Posterior cingulate gyrus (tissue), 11 donors: ENCODE results near the gene CTTNBP2.

ENCODE experiments used
- DNase-seq, 10 donors: peaks; one replicate each; pipeline versions ENCODE4 v3.0.0 to v3.0.0-alpha.2; 2020 to 2021; ENCODE audit warnings: mixed read lengths in 3 of 10
- intact Hi-C: fragments of 100-400 bp; cut with DNase I; formaldehyde crosslinking; loops from one replicate; pipeline ENCODE4 v1.15.1; 2023

The CTTNBP2 gene

DNA sequence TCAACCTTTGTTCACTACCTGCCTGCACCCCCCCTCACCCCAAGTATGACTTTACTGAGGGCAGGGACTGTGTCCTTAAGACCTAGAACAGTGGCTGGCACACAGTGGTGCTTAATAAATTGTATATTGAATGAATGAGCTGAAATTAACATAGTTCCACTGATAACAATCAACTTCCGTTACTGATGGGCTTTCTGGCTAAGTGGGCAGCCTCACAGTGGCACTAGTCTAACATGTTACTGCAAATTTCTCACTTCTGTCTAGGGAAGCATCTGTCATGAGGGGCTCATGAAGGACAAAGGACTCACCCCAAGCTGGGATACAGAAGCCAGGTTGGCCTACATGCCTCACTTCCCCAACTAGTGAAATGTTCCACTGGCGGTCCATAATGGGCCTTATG, 79.3 kb downstream of the CTTNBP2 start:
- intact Hi-C loops: no loop called here
- DNase-seq: no peak

DNA sequence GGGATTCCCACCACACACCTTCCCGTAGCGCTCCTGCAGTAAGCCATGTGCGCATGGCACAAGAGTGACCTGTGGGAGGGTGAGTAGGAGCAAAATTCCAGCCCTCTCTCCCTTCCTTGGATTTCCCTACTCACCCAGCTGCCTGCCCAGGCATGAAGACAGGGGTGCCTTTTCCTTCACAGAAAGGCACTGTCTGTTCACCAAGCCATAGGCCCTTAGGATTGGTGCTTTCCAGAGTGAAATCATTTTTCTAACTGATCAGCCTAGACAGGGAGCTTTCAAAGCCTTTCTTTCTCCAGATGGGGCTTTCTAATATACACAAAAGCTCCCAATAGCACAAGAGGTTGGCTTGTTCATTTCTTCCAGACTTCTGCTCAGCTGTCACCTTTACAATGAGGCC, 79.7 kb downstream of the CTTNBP2 start:
- DNase-seq: no peak
- intact Hi-C loops: no loop called here

DNA sequence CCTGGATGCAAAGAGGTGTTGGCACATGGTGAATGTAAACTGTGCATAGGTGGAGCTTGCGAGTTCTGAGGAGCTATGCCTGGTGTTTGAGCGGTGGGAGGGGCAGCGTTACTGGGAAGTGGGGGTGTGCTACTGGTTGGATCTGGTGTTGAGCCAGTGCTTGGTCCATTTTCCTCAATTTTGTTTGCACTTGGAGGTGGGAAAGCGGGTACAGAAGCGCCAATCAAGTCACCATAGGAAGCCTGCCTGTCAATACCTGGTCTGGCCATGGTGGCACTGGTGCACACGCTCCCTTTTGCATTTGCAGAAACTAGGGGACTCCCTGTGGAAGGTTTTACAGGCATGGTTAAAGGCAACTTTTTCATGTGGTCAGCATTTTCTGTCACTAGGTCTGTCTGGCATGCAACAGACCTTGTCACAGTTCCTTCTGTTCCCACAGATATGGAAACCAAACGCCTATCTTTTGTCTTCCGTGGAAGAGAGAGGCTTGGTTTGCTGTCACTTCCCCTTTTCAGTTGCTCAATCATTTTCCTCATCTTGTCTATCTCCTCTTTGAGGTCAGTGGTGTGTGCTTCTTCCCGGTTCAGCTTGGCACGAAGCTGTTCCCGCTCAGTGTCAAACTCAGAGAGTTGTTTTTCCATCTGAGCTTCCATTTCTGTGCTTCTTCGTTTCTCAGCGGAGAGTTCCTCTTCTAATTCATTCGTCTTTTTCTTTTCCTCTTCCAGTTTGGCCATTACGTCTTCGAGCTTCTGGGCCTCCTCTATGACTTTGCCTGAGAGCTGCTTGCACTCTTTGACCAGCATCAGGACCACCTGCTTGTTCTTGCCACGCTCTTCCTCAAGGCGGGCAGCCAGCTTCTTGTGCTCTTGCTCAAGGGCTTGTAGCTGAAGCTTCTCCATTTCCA, 81.1 kb downstream of the CTTNBP2 start:
- intact Hi-C loops: no loop called here
- peak in 1 of 10 donors; percentile 69 for DNase-seq

DNA sequence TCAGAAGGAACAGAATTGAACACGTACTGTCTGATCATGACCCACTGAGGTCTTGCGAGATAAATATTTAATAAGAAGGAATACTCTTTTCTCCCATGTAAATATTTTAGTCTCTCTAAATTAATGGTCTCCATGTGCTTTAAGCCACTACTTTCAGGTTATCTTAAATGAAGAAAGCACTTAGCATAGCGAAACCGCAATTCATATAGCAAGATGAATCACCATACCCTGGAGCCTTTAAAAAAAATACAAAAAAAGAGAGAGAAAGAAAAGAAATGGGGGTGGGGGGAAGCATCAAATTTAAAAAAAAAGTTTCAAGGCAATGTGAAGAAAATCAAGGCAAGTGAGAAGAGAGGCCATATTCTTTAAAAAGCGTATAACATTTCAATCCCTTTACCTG, 82.5 kb downstream of the CTTNBP2 start:
- no peak for DNase-seq
- intact Hi-C loops: no loop called here

DNA sequence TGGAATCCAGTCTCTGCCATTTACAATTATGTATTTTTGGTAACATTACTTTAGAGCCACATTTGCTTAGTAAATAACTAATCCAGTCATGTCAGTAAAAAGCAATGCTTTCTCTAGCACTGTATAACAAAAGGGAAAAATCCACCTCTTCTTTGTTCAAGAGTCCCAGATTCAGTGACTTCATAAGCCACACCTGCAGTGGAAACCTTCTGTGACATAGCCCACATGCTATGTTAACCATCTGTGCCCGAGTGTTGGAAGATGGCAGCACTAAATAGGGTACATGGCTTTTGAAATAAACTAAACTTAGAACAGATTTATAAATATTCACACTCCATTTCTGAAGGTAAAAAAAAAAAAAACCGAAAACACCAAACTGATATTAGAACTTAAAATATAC, 83.0 kb downstream of the CTTNBP2 start:
- intact Hi-C loops: no loop called here
- no peak for DNase-seq

DNA sequence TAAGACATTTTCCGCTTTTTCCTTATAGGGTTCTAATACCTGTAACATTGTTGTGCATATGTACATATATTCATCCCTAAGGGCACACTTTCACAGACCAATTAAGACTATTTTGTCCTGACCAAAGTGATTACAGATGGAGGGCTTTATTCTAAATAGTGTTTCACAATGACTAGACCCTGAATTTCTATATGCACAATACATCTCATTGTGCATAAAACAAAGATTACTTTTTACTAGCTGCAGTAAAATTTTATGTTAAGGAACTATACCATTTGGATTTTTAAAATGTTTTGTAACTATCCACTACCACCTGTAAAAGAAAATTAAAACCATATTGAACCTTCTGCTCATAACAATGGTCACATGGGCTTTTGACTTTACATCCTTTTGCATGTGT, 87.8 kb downstream of the CTTNBP2 start:
- no peak for DNase-seq
- intact Hi-C loops: no loop called here

DNA sequence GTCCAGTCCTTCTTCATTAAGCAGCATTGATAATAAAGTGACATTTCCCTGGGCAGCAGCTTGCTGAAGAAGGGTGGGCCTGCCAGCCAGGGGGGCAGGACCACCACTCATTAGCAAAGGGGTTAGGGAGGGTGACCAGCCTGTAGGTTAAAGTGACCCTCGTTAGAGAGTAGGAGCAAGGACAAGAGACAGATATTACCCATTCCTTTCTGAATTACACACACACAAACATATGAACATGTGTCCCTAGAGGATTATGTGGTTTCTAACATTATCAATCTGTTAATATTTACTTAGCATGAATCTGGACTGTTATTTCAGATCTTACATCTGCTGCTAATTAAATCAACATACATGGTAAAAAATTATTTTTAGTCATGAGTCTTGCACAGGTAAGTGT, 88.9 kb downstream of the CTTNBP2 start:
- no peak for DNase-seq
- intact Hi-C loops: no loop called here

DNA sequence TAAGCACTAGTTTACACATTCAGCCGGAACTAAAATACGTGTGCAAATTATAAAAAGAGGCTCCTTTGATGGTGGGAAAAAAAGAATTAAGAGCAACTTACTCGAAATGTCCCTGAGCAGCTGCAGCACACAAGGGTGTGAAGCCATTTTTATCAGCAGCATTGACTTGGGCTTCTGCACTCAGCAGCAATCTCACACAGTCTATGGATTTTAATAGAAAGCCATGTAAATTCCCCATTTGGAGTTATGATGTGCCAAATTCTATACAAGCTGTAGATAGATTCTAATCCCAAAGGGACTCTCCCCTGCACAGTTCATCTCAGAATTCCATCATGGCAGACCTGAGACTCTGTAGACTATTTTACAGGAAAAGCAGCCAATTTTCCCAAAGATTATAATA, 90.5 kb downstream of the CTTNBP2 start:
- intact Hi-C loops: no loop called here
- DNase-seq: no peak

DNA sequence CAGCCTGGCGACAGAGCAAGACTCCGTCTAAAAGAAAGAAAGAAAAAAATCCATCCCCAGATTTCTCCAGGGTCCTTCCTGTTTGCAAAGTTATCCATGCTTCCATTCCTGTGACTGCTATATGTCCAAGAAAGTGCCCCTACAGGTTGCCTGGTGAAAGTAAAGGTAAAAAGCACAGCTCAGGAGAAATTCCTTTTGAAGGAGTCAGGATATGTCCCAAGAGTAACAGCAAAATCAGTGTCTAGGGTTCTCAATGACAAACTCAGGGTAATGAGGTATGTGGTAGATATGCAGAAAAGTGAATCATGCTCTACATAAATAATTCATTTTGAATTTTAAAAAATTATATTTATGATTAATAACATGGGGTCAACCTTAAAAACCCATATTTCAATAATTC, 91.5 kb downstream of the CTTNBP2 start:
- intact Hi-C loops: no loop called here
- no peak for DNase-seq

DNA sequence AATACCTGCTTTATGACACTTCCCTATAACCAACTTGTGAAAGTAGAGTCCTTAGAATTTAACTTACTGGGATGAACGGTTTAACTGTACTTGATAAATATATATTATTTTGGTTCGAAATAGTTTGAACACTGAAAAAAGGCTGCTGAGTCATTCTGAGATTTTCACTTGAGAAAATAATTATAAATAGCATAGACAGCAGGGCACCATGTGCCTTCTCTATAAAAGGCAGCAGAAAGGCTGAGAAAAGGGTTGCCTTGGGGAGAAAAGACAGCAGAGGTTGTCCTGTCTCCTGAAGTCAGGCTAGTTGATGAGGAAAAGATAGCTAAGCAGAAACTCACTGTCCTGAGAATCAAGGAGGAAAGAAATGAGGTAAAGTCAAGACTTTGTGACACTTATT, 92.4 kb downstream of the CTTNBP2 start:
- intact Hi-C loops: no loop called here
- DNase-seq: no peak

DNA sequence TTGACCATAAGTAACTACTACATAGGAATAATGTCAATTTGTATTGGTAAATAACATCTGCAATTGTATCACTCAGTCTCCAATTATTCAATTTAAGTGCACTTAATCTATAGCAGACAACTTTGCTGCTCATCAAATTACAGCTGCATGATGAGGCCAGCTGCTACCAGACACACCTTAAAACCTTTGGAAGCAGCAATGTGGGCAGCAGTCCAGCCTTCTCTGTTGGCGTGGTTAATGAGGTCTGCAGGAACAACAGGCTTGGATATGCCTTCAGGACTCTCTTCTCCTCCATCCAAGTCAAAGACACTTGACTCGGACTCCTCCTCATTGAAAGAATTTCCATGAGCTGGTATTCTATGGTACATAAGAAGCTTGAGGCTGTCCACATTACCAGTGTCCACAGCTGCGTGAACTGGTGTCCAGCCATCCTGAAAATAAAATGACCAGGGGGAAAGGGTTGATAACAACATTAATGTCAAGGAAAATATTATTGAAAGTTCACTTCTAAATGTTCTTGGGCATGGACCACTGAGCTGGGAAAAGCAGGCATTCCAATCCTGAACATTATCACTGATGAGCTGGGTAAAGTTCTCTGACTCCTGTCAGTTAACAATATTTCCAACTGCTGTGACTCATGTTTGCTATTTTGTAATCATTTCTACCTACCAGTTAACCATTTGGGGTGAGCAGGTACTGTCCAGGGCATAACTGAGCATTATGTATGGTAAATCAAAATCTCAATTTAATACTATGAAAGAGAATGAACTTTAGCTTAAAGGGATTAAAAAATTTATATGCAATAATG, 95.7 kb downstream of the CTTNBP2 start:
- no peak for DNase-seq
- intact Hi-C loops: no loop called here

DNA sequence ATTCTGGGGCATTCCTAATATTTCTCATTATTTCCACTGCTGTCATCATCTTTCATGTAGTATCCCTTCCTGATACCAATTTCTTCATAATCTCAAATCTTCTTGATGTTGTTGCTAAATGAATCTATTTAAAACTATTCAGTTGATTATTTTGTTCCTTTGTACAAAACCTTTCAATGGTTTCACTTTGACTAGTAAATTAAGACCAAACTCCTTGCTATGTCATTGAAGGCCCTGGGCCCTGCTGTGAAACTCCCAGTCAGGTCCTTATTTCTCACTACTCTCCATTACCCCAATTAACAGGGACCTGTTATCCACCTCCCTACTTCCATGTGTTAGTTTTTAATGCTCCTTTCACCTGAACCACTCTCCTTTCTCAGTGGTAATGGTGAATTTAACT, 97.0 kb downstream of the CTTNBP2 start:
- intact Hi-C loops: no loop called here

DNA sequence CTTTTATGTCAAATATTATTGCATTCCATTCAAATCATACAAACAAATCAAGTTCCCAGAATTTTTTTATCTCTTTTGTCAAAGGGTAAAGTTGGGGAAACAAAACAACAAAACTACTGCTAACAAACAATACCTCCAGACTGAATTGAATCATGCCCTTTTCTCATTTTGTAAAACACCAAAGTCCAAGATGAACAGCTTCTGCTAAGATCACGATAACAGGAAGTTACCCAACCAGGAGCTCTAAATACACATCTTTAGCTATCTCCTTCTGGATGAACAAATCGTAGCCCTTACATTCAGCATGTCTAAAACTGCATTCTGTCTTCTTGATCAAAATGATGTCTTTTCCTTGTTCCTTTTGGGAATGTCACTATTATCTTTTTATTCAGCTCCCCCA, 97.4 kb downstream of the CTTNBP2 start:
- no peak for DNase-seq
- intact Hi-C loops: no loop called here

More for the DNA sequence above, 97.0 kb downstream of the CTTNBP2 start:
- no peak for DNase-seq

DNA sequence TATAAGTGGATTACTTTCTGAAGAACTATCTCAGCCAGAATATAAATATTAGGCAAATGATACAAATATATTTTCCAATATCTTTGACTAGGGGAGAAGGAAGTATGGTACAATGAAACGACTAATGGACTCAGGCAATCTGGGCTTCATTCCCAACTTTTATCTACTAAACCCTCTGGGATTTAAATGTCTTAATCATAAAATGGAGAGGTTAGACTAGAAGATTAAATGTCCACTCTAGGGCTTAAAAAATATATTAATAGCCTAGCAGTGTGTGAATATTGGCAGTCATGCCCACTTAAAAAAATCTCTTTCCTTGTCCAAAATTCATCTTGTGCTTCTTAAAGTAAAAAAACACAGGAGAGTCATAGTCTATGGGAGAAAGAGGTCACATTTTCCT, 98.3 kb downstream of the CTTNBP2 start:
- no peak for DNase-seq
- intact Hi-C loops: no loop called here

DNA sequence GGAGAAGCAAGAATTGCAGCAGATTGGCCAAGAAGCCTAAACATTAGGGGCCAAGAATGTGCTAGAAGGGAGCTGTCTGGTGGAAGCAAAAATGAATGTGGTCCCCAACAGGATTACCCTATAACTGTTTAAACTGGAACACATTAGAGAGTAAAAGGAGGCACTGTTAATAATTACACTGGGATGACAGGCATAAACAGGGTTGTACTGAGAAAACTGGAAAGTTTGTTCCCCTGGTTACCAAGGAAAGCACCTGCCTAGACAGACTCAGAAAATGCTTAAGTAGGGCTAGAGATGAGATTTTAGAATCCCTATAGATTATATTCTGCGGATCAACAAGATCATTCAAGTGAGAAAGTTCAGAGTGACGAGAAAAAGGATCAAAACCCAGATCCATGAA, 100.8 kb downstream of the CTTNBP2 start:
- DNase-seq: no peak
- intact Hi-C loops: no loop called here

DNA sequence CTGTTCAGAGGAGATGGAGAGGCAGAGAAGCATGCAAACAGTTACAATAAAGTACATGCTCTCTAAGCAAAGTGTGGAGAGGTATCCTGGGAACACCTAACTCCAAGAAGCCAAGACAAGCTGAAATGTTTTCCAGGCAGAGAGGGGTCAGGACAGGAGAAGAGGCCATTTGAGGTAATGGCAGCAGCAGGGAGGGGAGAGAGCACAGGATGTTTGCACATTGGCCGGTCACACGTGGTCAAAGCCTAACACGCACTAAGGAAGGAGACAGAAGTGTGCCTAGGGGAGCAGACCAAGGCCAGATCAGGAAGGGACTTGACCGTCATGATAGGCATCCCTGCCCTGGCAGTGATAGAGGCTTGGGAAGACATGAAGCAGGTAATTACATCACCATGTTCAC, 101.5 kb downstream of the CTTNBP2 start:
- intact Hi-C loops: no loop called here
- DNase-seq: peak in 1 of 10 donors; percentile 72

DNA sequence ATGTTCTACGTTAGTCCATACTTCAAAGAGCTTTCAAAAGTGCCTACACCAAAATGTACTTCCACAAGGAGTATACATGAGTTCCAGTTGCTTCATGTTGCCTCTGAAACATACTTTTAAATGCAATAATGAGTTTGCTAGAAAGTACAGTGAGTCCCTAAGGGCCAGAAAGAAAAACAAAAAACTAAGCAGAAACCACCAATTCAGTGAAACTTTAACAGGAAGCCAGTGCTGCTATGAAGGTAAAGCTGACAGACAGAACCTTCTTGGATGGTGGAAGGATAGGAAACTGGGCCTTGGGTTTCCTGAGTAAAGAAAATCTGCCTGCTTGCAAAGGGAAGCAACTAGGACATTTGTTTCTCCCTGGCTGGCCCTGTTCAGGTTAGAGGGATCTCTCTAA, 104.2 kb downstream of the CTTNBP2 start:
- intact Hi-C loops: no loop called here
- DNase-seq: no peak

DNA sequence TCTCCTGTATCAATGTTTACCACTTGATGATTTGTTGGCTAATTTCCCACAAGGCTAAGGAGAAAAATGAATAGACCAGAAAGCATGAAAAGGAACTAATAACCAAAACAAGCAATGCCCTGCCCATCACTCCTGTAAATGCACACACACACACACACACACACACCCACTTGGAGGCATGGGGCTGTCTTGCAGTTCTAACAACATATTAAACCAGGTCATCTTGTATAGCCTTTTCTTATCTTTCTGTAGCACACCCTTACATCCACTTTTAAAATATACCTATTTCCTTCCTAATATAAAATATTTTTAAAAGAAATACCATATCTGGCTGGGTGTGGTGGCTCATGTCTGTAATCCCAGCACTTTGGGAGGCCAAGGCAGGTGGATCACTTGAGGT, 105.3 kb downstream of the CTTNBP2 start:
- DNase-seq: no peak
- intact Hi-C loops: no loop called here

DNA sequence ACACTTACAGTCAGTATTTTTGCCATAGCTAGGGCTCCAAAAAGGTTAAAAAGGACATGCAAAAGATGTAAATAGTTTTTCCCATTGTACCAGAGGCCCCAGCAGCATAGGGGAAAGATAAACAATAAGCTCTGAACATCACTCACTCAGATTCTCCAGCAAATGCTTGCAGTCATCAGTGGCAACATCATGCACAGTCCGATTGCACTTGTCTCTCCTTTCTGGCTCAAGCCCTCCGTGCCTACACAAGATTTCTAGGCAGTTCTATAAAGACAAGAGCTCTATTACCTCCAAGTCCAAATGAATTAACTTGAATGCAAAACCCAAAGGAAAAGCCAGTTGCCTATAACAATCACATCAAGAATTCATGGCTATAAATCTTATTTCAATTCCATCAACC, 106.3 kb downstream of the CTTNBP2 start:
- no peak for DNase-seq
- intact Hi-C loops: no loop called here

DNA sequence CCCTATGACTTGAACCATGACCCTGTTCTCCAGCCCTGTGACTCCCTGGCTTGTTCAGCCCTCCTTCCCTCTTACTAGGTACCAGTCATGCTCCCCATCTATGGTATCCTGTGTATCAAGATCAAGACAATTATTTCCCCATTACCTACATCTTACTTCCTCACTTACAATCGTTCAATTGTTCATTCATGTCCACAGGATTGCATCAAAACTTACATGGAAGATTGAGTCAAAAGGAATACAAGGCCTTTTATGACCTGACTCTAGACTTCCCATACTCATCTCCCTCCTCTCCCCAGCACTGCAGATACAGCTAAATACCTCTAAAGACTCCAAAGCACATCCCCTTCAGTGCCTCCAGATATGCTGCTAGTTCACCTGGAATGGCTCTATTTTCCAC, 109.2 kb downstream of the CTTNBP2 start:
- intact Hi-C loops: no loop called here
- DNase-seq: no peak

DNA sequence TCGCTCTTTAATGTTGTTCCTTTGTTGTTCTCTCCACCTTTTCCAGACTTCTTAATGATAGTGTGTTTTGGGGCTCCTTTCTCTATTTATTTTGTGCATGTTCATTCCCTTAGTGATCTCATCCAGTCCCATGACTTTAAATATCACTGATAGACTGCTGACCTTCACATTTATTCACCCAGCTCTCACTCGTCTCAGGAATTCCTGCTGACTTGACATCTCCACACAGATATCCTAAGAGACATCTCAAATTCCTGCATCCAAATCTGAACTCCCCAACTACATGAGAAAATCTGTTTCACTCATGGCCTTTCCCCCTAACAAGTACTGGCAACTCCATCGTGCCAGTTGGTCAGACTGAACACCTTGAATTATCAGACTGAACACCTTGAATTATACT, 111.2 kb downstream of the CTTNBP2 start:
- intact Hi-C loops: no loop called here
- no peak for DNase-seq
